Keratinocyte (primary cell): Measurements from ENCODE around the gene VAV2. TPM values are rescaled to one million over a fixed set of nuclear protein-coding genes. Genes with fewer than 3 reads are reported as not detected.
A peak's percentile ranks its signal among the peaks of the same experiment; 100 is the strongest.

Source experiments
- DNase-seq: peaks from one replicate; pipeline ENCODE4 v3.0.0-alpha.2; 2011; ENCODE audit warnings: low read depth, missing footprints, low spot score
- FAIRE-seq: peaks from 2 replicates; lab custom pipeline; 2011; peaks lifted over from hg19 to GRCh38; lab: Jason Lieb, UNC
- H2AFZ ChIP-seq: 2 replicates; pipeline ENCODE4 v1.6.0; 2012; ENCODE audit warnings: low read length, control low read depth, inconsistent platforms; ENCODE audit not compliant: control insufficient read depth
- H3K27ac ChIP-seq: 2 replicates; pipeline ENCODE4 v1.5.1; 2011; ENCODE audit warnings: low read length; ENCODE audit not compliant: control insufficient read depth, insufficient read depth
- H3K27me3 ChIP-seq: 3 replicates; pipeline ENCODE4 v1.6.0; 2011; ENCODE audit warnings: low read length; ENCODE audit not compliant: control insufficient read depth, insufficient read depth; ENCODE audit errors: extremely low read depth
- H3K36me3 ChIP-seq, 2 experiments: 2 replicates in 1 of 2; 3 replicates in 1 of 2; pipeline ENCODE4 v1.5.1; 2011; ENCODE audit warnings: low read length in 2 of 2, mild to moderate bottlenecking in 1 of 2; ENCODE audit not compliant: control insufficient read depth in 2 of 2, insufficient read depth in 2 of 2; ENCODE audit errors: extremely low read depth in 1 of 2
- H3K4me1 ChIP-seq: 3 replicates; pipeline ENCODE4 v1.5.1; 2011; ENCODE audit warnings: low read length; ENCODE audit not compliant: control insufficient read depth, insufficient read depth; ENCODE audit errors: extremely low read depth
- H3K4me2 ChIP-seq: 3 replicates; pipeline ENCODE4 v1.6.0; 2011; ENCODE audit warnings: low read depth, low read length; ENCODE audit not compliant: control insufficient read depth, insufficient read depth; ENCODE audit errors: extremely low read depth
- H3K4me3 ChIP-seq, 3 experiments: fragments of 200-600 bp in 1 of 3; sonication (generic) in 1 of 3; 2 replicates in 2 of 3; 3 replicates in 1 of 3; pipeline ENCODE4 v1.5.1; 2011 to 2016; ENCODE audit warnings: low read length in 3 of 3, mild to moderate bottlenecking in 3 of 3, control low read depth in 2 of 3, inconsistent platforms in 1 of 3, low read depth in 1 of 3, mixed read lengths in 1 of 3, mixed run types in 1 of 3, moderate library complexity in 1 of 3; ENCODE audit not compliant: control insufficient read depth in 2 of 3, insufficient read depth in 2 of 3; ENCODE audit errors: extremely low read depth in 1 of 3
- H3K79me2 ChIP-seq: 2 replicates; pipeline ENCODE4 v1.6.0; 2012; ENCODE audit warnings: low read length; ENCODE audit not compliant: control insufficient read depth, insufficient read depth
- H3K9ac ChIP-seq: 3 replicates; pipeline ENCODE4 v1.6.0; 2011; ENCODE audit warnings: low read length; ENCODE audit not compliant: control insufficient read depth, insufficient read depth; ENCODE audit errors: extremely low read depth
- H3K9me1 ChIP-seq: 3 replicates; pipeline ENCODE4 v1.6.0; 2011; ENCODE audit warnings: low read length; ENCODE audit not compliant: control insufficient read depth, insufficient read depth; ENCODE audit errors: extremely low read depth
- H3K9me3 ChIP-seq: 2 replicates; pipeline ENCODE4 v1.5.1; 2012; ENCODE audit warnings: low read depth, low read length; ENCODE audit not compliant: control insufficient read depth
- H4K20me1 ChIP-seq: 3 replicates; pipeline ENCODE4 v1.6.0; 2011; ENCODE audit warnings: low read length; ENCODE audit not compliant: control insufficient read depth, insufficient read depth; ENCODE audit errors: extremely low read depth
- CTCF ChIP-seq, 3 experiments: IDR thresholded peaks in 1 of 3; conservative IDR thresholded peaks in 1 of 3; optimal IDR thresholded peaks in 1 of 3; 2 replicates in 2 of 3; 3 replicates in 1 of 3; pipeline versions ENCODE3 to v1.5.1; 2011; ENCODE audit warnings: low read length in 3 of 3, mild to moderate bottlenecking in 3 of 3, moderate library complexity in 2 of 3, control low read depth in 1 of 3, inconsistent platforms in 1 of 3; ENCODE audit not compliant: insufficient read depth in 2 of 3; ENCODE audit errors: extremely low read depth in 1 of 3
- EZH2 ChIP-seq: IDR thresholded peaks from one replicate; pipeline ENCODE4 v1.6.1; 2012; ENCODE audit warnings: inconsistent platforms, mild to moderate bottlenecking, low read length, moderate library complexity
- dilution Hi-C: fragments of 300-500 bp; cut with MboI; formaldehyde crosslinking; loops from one replicate; pipeline ENCODE4 v1.7.0; 2020; ENCODE audit warnings: low sequenced_read_pairs; ENCODE audit not compliant: extremely low pct_ligation_motif_present
- polyA plus RNA-seq, 5 experiments: library from polyadenylated mRNA; depleted of rRNA in 3 of 5; stranded (reverse) in 3 of 5; stranded (forward) in 1 of 5; unstranded in 1 of 5; fragments of >200 nt; gene quantifications; 1 replicate in 1 of 5; 2 replicates in 3 of 5; 3 replicates in 1 of 5; pipeline versions ENCODE4 v1.2.1 to v1.2.3, GENCODE V29; 2011 to 2012; ENCODE audit warnings: missing spikeins in 2 of 5, low read depth in 1 of 5, low replicate concordance in 1 of 5

VAV2 gene
- polyA plus RNA-seq, 1 donor (not counting 4 experiments of a cell fraction or from before 2014, with no cell fraction given), result 16.4 TPM

DNA sequence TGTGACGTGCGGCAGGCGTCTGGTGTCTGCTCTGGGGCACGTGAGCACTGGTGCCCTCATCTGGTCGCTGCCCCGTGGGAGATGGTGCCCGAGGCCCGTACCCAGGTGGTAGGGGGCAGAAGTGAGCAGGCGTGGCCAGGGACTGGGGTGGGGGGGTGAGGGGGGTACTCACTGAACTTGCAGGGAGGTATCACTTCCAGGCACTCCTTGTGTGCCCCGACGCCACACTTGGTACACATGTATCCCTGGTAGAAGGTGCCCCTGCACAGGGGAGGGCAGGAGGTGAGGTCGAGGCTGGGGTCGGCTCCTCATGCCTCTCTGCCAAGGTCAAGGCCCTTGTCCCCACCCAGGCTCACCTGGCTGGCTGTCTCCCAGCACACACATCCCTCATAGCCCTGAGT lies 208.8 kb downstream of the VAV2 start:
- H3K36me3 ChIP-seq, result peaks cover 32 to 57% of the 10 kb centered on the region in 2 experiments
- H3K9me3 ChIP-seq, result no peaks in the 10 kb centered on the region
- no peaks in the 10 kb centered on the region for H3K79me2 ChIP-seq
- H3K27ac ChIP-seq, result no peak overlapping the region
- dilution Hi-C loops, result no loop called here
- no peak overlapping the region for H3K4me2 ChIP-seq
- no peaks in the 10 kb centered on the region for H4K20me1 ChIP-seq
- FAIRE-seq, result no peak
- DNase-seq, result no peak
- H2AFZ ChIP-seq, result no peak overlapping the region
- no peak overlapping the region for H3K4me3 ChIP-seq
- H3K4me1 ChIP-seq, result no peaks in the 10 kb centered on the region
- TF ChIP-seq EZH2 (no peak), CTCF (optimal IDR thresholded peaks at IDR 0.05 in 1 of 3, IDR thresholded peaks at IDR 0.05 in 1 of 3, conservative IDR thresholded peaks at IDR 0.05 in 1 of 3; ENCODE audit: extremely low read depth in 1 of 3, insufficient read depth in 2 of 3, low read length in 3 of 3) (peak in 1 of 3 experiments; percentile 23)
- H3K9me1 ChIP-seq, result no peaks in the 10 kb centered on the region
- no peaks in the 10 kb centered on the region for H3K27me3 ChIP-seq
- no peak overlapping the region for H3K9ac ChIP-seq

DNA sequence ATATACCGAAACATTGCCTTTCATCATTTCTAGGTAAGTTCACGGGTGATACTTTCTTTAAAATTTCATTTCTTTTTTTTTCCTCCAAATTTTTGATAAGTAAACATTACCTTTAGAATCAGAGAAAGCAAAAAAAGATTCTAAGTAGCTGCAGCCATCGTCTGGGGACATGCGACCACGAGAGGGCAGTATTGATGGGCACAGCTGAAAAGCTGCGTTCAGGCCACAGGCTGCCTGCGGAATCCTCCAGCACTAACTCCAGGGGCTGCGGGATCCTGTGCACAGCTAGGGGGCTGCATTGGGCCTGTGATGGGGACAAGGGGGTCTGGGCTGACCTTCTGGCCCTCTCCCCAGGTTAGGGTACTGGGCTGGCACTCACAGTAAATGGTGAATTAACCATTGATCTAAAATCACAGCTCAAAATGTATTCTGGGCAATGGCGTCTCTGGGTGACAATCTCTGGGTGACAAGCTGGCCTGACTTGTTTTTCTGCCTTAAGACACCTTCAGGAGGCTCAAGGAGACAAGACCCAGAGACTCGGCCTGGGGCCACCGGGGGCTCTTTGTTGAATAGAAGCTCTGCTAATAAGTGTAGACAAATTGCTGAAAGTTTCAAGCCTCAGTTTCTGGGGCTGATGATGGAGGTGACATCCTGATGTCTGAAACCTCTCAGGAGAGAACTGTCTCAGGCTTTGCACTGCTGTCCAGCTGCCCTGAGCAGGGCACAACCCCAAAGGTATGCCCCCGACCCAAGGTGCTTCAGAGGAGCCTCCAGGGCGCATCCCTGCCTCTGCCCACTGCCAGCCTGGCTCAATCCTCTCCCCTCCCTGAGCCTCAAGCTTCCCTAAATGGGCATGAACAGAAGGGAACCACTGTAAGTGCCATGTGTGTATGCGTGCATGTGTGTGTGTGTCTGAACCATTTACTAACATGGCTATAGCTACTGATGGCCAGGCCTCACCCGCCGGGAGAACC lies 209.7 kb downstream of the VAV2 start:
- H3K9ac ChIP-seq, result no peak overlapping the region
- TF ChIP-seq EZH2, result no peak
- peak; percentile 75 to 80 (median 78) for TF ChIP-seq CTCF (optimal IDR thresholded peaks at IDR 0.05 in 1 of 3, IDR thresholded peaks at IDR 0.05 in 1 of 3, conservative IDR thresholded peaks at IDR 0.05 in 1 of 3; ENCODE audit: extremely low read depth in 1 of 3, insufficient read depth in 2 of 3, low read length in 3 of 3)
- H3K9me1 ChIP-seq, result no peaks in the 10 kb centered on the region
- H3K9me3 ChIP-seq, result no peaks in the 10 kb centered on the region
- no peak overlapping the region for H3K4me2 ChIP-seq
- H3K27me3 ChIP-seq, result no peaks in the 10 kb centered on the region
- no peak overlapping the region for H3K27ac ChIP-seq
- dilution Hi-C loops, result no loop called here
- H4K20me1 ChIP-seq, result no peaks in the 10 kb centered on the region
- H2AFZ ChIP-seq, result no peak overlapping the region
- no peak overlapping the region for H3K4me3 ChIP-seq
- H3K4me1 ChIP-seq, result no peaks in the 10 kb centered on the region
- DNase-seq (no peak), FAIRE-seq (no peak)
- H3K36me3 ChIP-seq, result peaks cover 26 to 61% of the 10 kb centered on the region in 2 experiments
- no peaks in the 10 kb centered on the region for H3K79me2 ChIP-seq
